Neural cell (in vitro differentiated cells): Measurements from ENCODE around the gene GLT8D1. TPM values are rescaled to one million over a fixed set of nuclear protein-coding genes. Genes with fewer than 3 reads are reported as not detected.

Source experiments
- H2AFZ ChIP-seq: fragments of 200-600, 300-800 bp; sonication (generic), shearing (Covaris generic); 2 replicates; pipeline ENCODE4 v1.6.0; 2014; ENCODE audit warnings: low read depth, mild to moderate bottlenecking, antibody characterized with exemption, low read length, moderate library complexity
- H3F3A ChIP-seq: fragments of 200-600 bp; shearing (Covaris generic); 2 replicates; pipeline ENCODE4 v1.6.1; 2016; ENCODE audit warnings: mild to moderate bottlenecking, moderate library complexity, mixed read lengths, antibody characterized with exemption, low read length; ENCODE audit not compliant: insufficient read depth, poor library complexity, severe bottlenecking
- H3K27ac ChIP-seq: fragments of 200-600, 300-800 bp; sonication (generic), shearing (Covaris generic); 2 replicates; pipeline ENCODE4 v1.5.1; 2014; ENCODE audit warnings: mild to moderate bottlenecking, low read length, moderate library complexity
- H3K27me3 ChIP-seq: fragments of 300-800, 200-600 bp; sonication (generic), shearing (Covaris generic); 2 replicates; pipeline ENCODE4 v1.6.0; 2014; ENCODE audit warnings: mild to moderate bottlenecking, low read depth, low read length, moderate library complexity; ENCODE audit not compliant: insufficient read depth
- H3K36me3 ChIP-seq: fragments of 300-800, 200-600 bp; sonication (generic), shearing (Covaris generic); 2 replicates; pipeline ENCODE4 v1.5.1; 2014; ENCODE audit warnings: mild to moderate bottlenecking, antibody characterized with exemption, low read length, moderate library complexity; ENCODE audit not compliant: insufficient read depth
- H3K4me2 ChIP-seq: fragments of 300-800, 200-600 bp; sonication (generic), shearing (Covaris generic); 2 replicates; pipeline ENCODE4 v1.6.0; 2014; ENCODE audit warnings: mild to moderate bottlenecking, low read length
- H3K4me3 ChIP-seq: fragments of 300-800, 200-600 bp; sonication (generic), shearing (Covaris generic); 2 replicates; pipeline ENCODE4 v1.5.1; 2014; ENCODE audit warnings: mild to moderate bottlenecking, low read length, moderate library complexity
- H3K79me2 ChIP-seq: fragments of 200-600 bp; shearing (Covaris generic); replicated peaks from 2 replicates; pipeline ENCODE4 v1.6.0; 2014; ENCODE audit warnings: mild to moderate bottlenecking, low read length, moderate library complexity; ENCODE audit not compliant: insufficient read depth
- H3K9ac ChIP-seq: fragments of 300-800, 200-600 bp; sonication (generic), shearing (Covaris generic); 2 replicates; pipeline ENCODE4 v1.6.1; 2016; ENCODE audit warnings: mild to moderate bottlenecking, low read length, mixed read lengths
- H3K9me2 ChIP-seq: fragments of 200-600 bp; shearing (Covaris generic); 2 replicates; pipeline ENCODE4 v1.6.1; 2016; ENCODE audit warnings: mild to moderate bottlenecking, low read length, mixed read lengths; ENCODE audit not compliant: insufficient read depth
- H3K9me3 ChIP-seq: fragments of 200-600, 300-800 bp; sonication (generic), shearing (Covaris generic); 2 replicates; pipeline ENCODE4 v1.6.1; 2016; ENCODE audit warnings: mild to moderate bottlenecking, mixed run types, low read length, moderate library complexity, mixed read lengths
- H4K20me1 ChIP-seq: fragments of 200-600 bp; shearing (Covaris generic); 2 replicates; pipeline ENCODE4 v1.6.1; 2016; ENCODE audit warnings: mild to moderate bottlenecking, mixed run types; ENCODE audit not compliant: insufficient read depth
- EP300 ChIP-seq: fragments of 450-650 bp; conservative IDR thresholded peaks from 2 replicates; pipeline ENCODE4 v1.6.1; 2014; ENCODE audit warnings: antibody characterized with exemption, mild to moderate bottlenecking, moderate library complexity; ENCODE audit not compliant: poor library complexity, severe bottlenecking
- EZH2 ChIP-seq: fragments of 200-600, 300-800 bp; shearing (Covaris generic), sonication (generic); IDR thresholded peaks from 2 replicates; pipeline ENCODE4 v1.6.1; 2014; ENCODE audit warnings: antibody characterized with exemption, low read length, borderline replicate concordance, mild to moderate bottlenecking; ENCODE audit not compliant: insufficient read depth, poor library complexity, severe bottlenecking
- MXI1 ChIP-seq: fragments of 450-650 bp; conservative IDR thresholded peaks from 2 replicates; pipeline ENCODE4 v1.6.1; 2014; ENCODE audit warnings: antibody characterized with exemption, mild to moderate bottlenecking; ENCODE audit not compliant: poor library complexity, severe bottlenecking
- POLR2AphosphoS5 ChIP-seq: IDR thresholded peaks from 2 replicates; pipeline ENCODE4 v1.6.1; 2012
- RAD21 ChIP-seq: fragments of 450-650 bp; conservative IDR thresholded peaks from 2 replicates; pipeline ENCODE4 v1.6.1; 2014; ENCODE audit warnings: antibody characterized with exemption, mild to moderate bottlenecking, moderate library complexity
- SMC3 ChIP-seq: fragments of 450-650 bp; conservative IDR thresholded peaks from 2 replicates; pipeline ENCODE4 v1.6.1; 2014; ENCODE audit warnings: antibody characterized with exemption, mild to moderate bottlenecking, moderate library complexity; ENCODE audit not compliant: poor library complexity
- TAF1 ChIP-seq: IDR thresholded peaks from 2 replicates; pipeline ENCODE4 v1.6.1; 2012; ENCODE audit warnings: low read depth
- polyA plus RNA-seq: library from polyadenylated mRNA; depleted of rRNA; stranded (reverse); fragments of >200 nt; gene quantifications from 2 replicates; pipeline ENCODE4 v1.2.3, GENCODE V29; 2014
- TF ChIP-seq, protein P1 (sequence below): IDR thresholded peaks from 2 replicates; pipeline ENCODE4 v1.6.1; 2012; ENCODE audit warnings: borderline replicate concordance
- TF ChIP-seq, protein P2 (sequence below): fragments of 450-650 bp; IDR thresholded peaks from 2 replicates; pipeline ENCODE4 v1.5.1; 2014; ENCODE audit warnings: antibody characterized with exemption, mild to moderate bottlenecking, moderate library complexity; ENCODE audit not compliant: poor library complexity, severe bottlenecking

GLT8D1 gene
- polyA plus RNA-seq, 1 donor from 2014 or later: 182 TPM

DNA sequence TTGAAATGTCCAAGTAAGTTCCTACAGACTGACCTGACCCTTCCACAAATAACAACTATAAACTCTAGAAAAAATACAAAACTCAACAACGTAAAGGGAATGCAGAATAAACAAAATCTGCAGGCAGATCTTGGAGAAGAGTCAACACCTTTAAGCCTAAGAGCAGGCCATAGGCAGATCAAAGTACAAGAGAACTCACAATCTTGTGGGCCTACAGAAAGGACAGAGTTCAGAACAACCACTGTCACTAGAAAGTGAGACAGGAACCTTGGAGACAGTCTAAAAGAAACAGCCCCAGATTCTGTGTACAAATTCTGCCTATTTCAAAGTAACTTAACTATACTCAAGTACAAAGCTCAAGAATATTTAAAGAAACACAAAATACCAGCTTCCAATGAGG lies 34.1 kb upstream of the GLT8D1 start:
- H3K4me3 ChIP-seq: no peak overlapping the region
- TF ChIP-seq, protein P1, sequence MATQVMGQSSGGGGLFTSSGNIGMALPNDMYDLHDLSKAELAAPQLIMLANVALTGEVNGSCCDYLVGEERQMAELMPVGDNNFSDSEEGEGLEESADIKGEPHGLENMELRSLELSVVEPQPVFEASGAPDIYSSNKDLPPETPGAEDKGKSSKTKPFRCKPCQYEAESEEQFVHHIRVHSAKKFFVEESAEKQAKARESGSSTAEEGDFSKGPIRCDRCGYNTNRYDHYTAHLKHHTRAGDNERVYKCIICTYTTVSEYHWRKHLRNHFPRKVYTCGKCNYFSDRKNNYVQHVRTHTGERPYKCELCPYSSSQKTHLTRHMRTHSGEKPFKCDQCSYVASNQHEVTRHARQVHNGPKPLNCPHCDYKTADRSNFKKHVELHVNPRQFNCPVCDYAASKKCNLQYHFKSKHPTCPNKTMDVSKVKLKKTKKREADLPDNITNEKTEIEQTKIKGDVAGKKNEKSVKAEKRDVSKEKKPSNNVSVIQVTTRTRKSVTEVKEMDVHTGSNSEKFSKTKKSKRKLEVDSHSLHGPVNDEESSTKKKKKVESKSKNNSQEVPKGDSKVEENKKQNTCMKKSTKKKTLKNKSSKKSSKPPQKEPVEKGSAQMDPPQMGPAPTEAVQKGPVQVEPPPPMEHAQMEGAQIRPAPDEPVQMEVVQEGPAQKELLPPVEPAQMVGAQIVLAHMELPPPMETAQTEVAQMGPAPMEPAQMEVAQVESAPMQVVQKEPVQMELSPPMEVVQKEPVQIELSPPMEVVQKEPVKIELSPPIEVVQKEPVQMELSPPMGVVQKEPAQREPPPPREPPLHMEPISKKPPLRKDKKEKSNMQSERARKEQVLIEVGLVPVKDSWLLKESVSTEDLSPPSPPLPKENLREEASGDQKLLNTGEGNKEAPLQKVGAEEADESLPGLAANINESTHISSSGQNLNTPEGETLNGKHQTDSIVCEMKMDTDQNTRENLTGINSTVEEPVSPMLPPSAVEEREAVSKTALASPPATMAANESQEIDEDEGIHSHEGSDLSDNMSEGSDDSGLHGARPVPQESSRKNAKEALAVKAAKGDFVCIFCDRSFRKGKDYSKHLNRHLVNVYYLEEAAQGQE: no peak
- TF ChIP-seq, protein P2, sequence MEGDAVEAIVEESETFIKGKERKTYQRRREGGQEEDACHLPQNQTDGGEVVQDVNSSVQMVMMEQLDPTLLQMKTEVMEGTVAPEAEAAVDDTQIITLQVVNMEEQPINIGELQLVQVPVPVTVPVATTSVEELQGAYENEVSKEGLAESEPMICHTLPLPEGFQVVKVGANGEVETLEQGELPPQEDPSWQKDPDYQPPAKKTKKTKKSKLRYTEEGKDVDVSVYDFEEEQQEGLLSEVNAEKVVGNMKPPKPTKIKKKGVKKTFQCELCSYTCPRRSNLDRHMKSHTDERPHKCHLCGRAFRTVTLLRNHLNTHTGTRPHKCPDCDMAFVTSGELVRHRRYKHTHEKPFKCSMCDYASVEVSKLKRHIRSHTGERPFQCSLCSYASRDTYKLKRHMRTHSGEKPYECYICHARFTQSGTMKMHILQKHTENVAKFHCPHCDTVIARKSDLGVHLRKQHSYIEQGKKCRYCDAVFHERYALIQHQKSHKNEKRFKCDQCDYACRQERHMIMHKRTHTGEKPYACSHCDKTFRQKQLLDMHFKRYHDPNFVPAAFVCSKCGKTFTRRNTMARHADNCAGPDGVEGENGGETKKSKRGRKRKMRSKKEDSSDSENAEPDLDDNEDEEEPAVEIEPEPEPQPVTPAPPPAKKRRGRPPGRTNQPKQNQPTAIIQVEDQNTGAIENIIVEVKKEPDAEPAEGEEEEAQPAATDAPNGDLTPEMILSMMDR: no peak
- TF ChIP-seq EP300: no peak
- TF ChIP-seq MXI1: no peak
- TF ChIP-seq TAF1: no peak
- no peak for TF ChIP-seq EZH2
- H4K20me1 ChIP-seq: no peaks in the 10 kb centered on the region
- H3K36me3 ChIP-seq: peaks cover 5% of the 10 kb centered on the region
- no peak overlapping the region for H3K4me2 ChIP-seq
- no peaks in the 10 kb centered on the region for H3F3A ChIP-seq
- no peaks in the 10 kb centered on the region for H3K9me3 ChIP-seq
- H3K9ac ChIP-seq: no peak overlapping the region
- H2AFZ ChIP-seq: no peak overlapping the region
- no peaks in the 10 kb centered on the region for H3K9me2 ChIP-seq
- no peak overlapping the region for H3K27ac ChIP-seq
- H3K79me2 ChIP-seq: no peaks in the 10 kb centered on the region
- H3K27me3 ChIP-seq: no peaks in the 10 kb centered on the region

DNA sequence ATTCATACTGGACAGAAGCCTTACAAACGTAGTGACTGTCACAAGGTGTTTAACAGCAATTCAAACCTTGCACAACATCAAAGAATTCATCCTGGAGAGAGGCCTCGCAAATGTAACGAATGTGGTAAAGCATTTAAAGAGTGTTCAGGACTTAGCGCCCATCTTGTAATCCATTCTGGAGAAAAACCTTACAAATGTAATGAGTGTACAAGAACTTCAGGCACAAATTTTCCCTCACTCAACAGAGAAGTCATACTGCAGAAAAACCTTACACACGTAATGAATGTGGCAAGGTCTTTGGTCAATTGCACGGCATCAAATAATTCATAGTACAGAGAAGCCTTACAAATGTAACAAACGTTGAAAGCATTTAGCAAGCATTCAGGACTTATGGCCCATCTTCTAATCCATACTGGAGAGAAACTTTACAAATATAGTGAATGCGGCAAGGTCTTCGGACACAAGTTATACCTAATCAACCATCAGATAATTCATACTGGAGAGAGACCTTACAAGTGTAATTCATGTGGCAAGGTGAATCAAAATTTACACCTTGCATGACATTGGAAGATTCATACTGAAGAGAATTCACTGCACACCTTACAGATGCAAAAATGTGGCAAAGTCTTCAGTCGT lies 27.8 kb upstream of the GLT8D1 start:
- TF ChIP-seq EZH2 (no peak), SMC3 (no peak), TAF1 (no peak), EP300 (no peak)
- no peaks in the 10 kb centered on the region for H3F3A ChIP-seq
- H3K9me3 ChIP-seq: no peaks in the 10 kb centered on the region
- H3K9me2 ChIP-seq: no peaks in the 10 kb centered on the region
- H3K9ac ChIP-seq: no peak overlapping the region
- no peak overlapping the region for H2AFZ ChIP-seq
- peaks cover 10% of the 10 kb centered on the region for H3K36me3 ChIP-seq
- H3K27me3 ChIP-seq: no peaks in the 10 kb centered on the region
- no peak overlapping the region for H3K4me3 ChIP-seq
- H4K20me1 ChIP-seq: no peaks in the 10 kb centered on the region
- no peak overlapping the region for H3K4me2 ChIP-seq
- no peak overlapping the region for H3K27ac ChIP-seq
- no peaks in the 10 kb centered on the region for H3K79me2 ChIP-seq

DNA sequence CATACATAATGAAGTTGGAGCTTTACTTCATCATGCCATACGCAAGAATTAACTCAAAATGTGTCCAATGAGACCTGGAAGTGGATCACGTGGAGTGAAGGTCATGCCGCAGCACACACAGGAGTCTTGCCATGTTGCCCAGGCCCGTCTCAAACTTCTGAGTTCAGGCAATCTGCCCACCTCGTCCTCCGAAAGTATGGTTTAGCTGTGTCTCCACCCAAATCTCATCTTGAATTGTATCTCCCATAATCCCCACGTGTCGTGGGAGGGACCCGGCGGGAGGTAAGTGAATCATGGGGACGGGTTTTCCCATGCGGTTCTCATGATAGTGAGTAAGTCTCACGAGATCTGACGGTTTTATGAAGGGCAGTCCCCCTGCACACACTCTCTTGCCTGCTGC lies 26.0 kb upstream of the GLT8D1 start:
- H3K9me2 ChIP-seq: no peaks in the 10 kb centered on the region
- H2AFZ ChIP-seq: no peak overlapping the region
- no peak overlapping the region for H3K4me2 ChIP-seq
- no peak overlapping the region for H3K27ac ChIP-seq
- H3K36me3 ChIP-seq: peaks cover 10% of the 10 kb centered on the region
- H4K20me1 ChIP-seq: no peaks in the 10 kb centered on the region
- TF ChIP-seq POLR2AphosphoS5 (no peak), MXI1 (no peak), EP300 (no peak), TAF1 (no peak), EZH2 (no peak), SMC3 (no peak), RAD21 (no peak)
- TF ChIP-seq, protein P2: no peak
- TF ChIP-seq, protein P1: no peak
- no peaks in the 10 kb centered on the region for H3K9me3 ChIP-seq
- no peaks in the 10 kb centered on the region for H3K27me3 ChIP-seq
- no peak overlapping the region for H3K9ac ChIP-seq
- no peaks in the 10 kb centered on the region for H3K79me2 ChIP-seq
- no peak overlapping the region for H3K4me3 ChIP-seq
- H3F3A ChIP-seq: no peaks in the 10 kb centered on the region
